ENCODE measurements around the gene PCDHB4. TPM values are rescaled to one million over a fixed set of nuclear protein-coding genes. Genes with fewer than 3 reads are reported as not detected.
A peak's percentile ranks its signal among the peaks of the same experiment; 100 is the strongest.
"Not testable (repeated sequence)": the region's sequence is repeated elsewhere in the genome, so short reads cannot be mapped to it uniquely, and the experiment has no call there.

PCDHB4 gene
- total RNA-seq, 2 experiments from 2014 or later = not detected

- peak; percentile 26 for DNase-seq (ENCODE audit: low spot score)
- no peak within 1 kb of the TSS for H3K4me2 ChIP-seq (ENCODE audit: low read length)
- intact Hi-C loops (cut with micrococcal nuclease; ENCODE audit: unreplicated experiment) = no loop called here
These were observed 51.0 kb downstream of the PCDHB4 start, which contains the start of gene PCDHB7 for GRCh38 chr5:141172381-141173204. TSS of gene PCDHB7 (plus strand) at chr5:141172644. CDS start at chr5:141172836, 192 bp downstream.

DNA sequence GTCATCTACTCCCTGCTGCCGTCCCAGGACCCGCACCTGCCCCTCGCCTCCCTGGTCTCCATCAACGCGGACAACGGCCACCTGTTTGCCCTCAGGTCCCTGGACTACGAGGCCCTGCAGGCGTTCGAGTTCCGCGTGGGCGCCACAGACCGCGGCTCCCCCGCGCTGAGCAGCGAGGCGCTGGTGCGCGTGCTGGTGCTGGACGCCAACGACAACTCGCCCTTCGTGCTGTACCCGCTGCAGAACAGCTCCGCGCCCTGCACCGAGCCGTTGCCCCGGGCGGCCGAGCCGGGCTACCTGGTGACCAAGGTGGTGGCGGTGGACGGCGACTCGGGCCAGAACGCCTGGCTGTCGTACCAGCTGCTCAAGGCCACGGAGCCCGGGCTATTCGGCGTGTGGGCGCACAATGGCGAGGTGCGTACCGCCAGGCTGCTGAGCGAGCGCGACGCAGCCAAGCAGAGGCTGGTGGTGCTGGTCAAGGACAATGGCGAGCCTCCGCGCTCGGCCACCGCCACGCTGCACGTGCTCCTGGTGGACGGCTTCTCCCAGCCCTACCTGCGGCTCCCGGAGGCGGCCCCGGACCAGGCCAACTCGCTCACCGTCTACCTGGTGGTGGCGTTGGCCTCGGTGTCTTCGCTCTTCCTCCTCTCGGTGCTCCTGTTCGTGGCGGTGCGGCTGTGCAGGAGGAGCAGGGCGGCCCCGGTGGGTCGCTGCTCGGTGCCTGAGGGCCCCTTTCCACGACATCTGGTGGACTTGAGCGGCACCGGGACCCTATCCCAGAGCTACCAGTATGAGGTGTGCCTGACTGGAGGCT, 52.9 kb downstream of the PCDHB4 start:
- H3K4me2 ChIP-seq (ENCODE audit: low read length); POLR2A ChIA-PET; H3K4me1 ChIP-seq (ENCODE audit: insufficient read depth, low read length, poor library complexity, severe bottlenecking); H3K27ac ChIP-seq (ENCODE audit: low read depth, low read length, poor library complexity, severe bottlenecking); BruUV-seq (replicated peaks); CTCF ChIA-PET (ENCODE audit: unreplicated experiment); H4K20me1 ChIP-seq (ENCODE audit: insufficient read depth, low read length); H3K4me3 ChIP-seq (ENCODE audit: low read depth, low read length, poor library complexity, severe bottlenecking); H2AFZ ChIP-seq (ENCODE audit: low read length); H3K79me2 ChIP-seq (ENCODE audit: insufficient read depth, low read depth, low read length); H3K9me3 ChIP-seq (ENCODE audit: low read length); H3K9me2 ChIP-seq (ENCODE audit: insufficient read depth, low read length); H3K36me3 ChIP-seq (ENCODE audit: insufficient read depth, low read length); DNase-seq (ENCODE audit: low spot score); intact Hi-C loops (cut with micrococcal nuclease; ENCODE audit: unreplicated experiment): not testable (repeated sequence)

More at GRCh38 chr5:141172381-141173204, 51.0 kb downstream of the PCDHB4 start, which contains the start of gene PCDHB7:
- Histone ChIP-seq H3K4me3 (ENCODE audit: low read depth, low read length, poor library complexity, severe bottlenecking) (no peak within 1 kb of the TSS), H3K79me2 (ENCODE audit: insufficient read depth, low read depth, low read length) (no peaks in the 10 kb centered on the region), H3K36me3 (ENCODE audit: insufficient read depth, low read length) (no peaks in the 10 kb centered on the region), H3K4me1 (ENCODE audit: insufficient read depth, low read length, poor library complexity, severe bottlenecking) (no peaks in the 10 kb centered on the region), H3K9me3 (ENCODE audit: low read length) (no peaks in the 10 kb centered on the region), H2AFZ (ENCODE audit: low read length) (0 out of 2 replicates have a peak within 1 kb of the TSS, but pooled peaks have one; percentile 8), H3K27ac (ENCODE audit: low read depth, low read length, poor library complexity, severe bottlenecking) (no peak within 1 kb of the TSS), H4K20me1 (ENCODE audit: insufficient read depth, low read length) (no peaks in the 10 kb centered on the region), H3K9me2 (ENCODE audit: insufficient read depth, low read length) (no peaks in the 10 kb centered on the region)
- BruUV-seq (replicated peaks) = no TSS peak
- CTCF ChIA-PET (ENCODE audit: unreplicated experiment) = no interaction called here
- TF ChIP-seq EZH2phosphoT487 (IDR thresholded peaks at IDR 0.05; ENCODE audit: borderline replicate concordance, low read depth, low read length) (no peak), CTCF (conservative IDR thresholded peaks at IDR 0.05; ENCODE audit: low read length) (peak; percentile 83)
- POLR2A ChIA-PET = interaction anchor here (0.6 kb wide), 1 partner anchor 140 kb away, joined by 3 read pairs; no protein-coding TSS in a partner anchor

Other genes starting within 250 kb of the PCDHB4 start
- not detected in 2 replicates for gene PCDHA12, start 246.5 kb upstream of the PCDHB4 start, total RNA-seq (2014; rRNA removed; shearing (Covaris generic))
- gene PCDHA12, start 246.5 kb upstream of the PCDHB4 start, total RNA-seq (2022) = not detected in 2 replicates
- not detected in 2 replicates for gene PCDHA13, start 239.7 kb upstream of the PCDHB4 start, total RNA-seq (2014; rRNA removed; shearing (Covaris generic))
- not detected in 2 replicates for gene PCDHA13, start 239.7 kb upstream of the PCDHB4 start, total RNA-seq (2022)
- gene PCDHAC1, start 195.5 kb upstream of the PCDHB4 start, total RNA-seq (2014; rRNA removed; shearing (Covaris generic)) = not detected in 2 replicates
- gene PCDHAC1, start 195.5 kb upstream of the PCDHB4 start, total RNA-seq (2022) = not detected in 2 replicates
- not detected in 2 replicates for gene PCDHAC2, start 155.3 kb upstream of the PCDHB4 start, total RNA-seq (2014; rRNA removed; shearing (Covaris generic))
- not detected in 2 replicates for gene PCDHAC2, start 155.3 kb upstream of the PCDHB4 start, total RNA-seq (2022)
- gene PCDHB1, start 70.4 kb upstream of the PCDHB4 start, total RNA-seq (2014; rRNA removed; shearing (Covaris generic)) = not detected in 2 replicates
- not detected in 2 replicates for gene PCDHB1, start 70.4 kb upstream of the PCDHB4 start, total RNA-seq (2022)
- gene PCDHB2, start 27.2 kb upstream of the PCDHB4 start, total RNA-seq (2014; rRNA removed; shearing (Covaris generic)) = not detected in 2 replicates
- gene PCDHB2, start 27.2 kb upstream of the PCDHB4 start, total RNA-seq (2022) = not detected in 2 replicates
- gene PCDHB3, start 21.3 kb upstream of the PCDHB4 start, total RNA-seq (2014; rRNA removed; shearing (Covaris generic)) = not detected in 2 replicates
- not detected in 2 replicates for gene PCDHB3, start 21.3 kb upstream of the PCDHB4 start, total RNA-seq (2022)
- gene PCDHB5, start 13.4 kb downstream of the PCDHB4 start, total RNA-seq (2014; rRNA removed; shearing (Covaris generic)) = not detected in 2 replicates
- not detected in 2 replicates for gene PCDHB5, start 13.4 kb downstream of the PCDHB4 start, total RNA-seq (2022)
- gene PCDHB6, start 28.2 kb downstream of the PCDHB4 start, total RNA-seq (2014; rRNA removed; shearing (Covaris generic)) = not detected in 2 replicates
- gene PCDHB6, start 28.2 kb downstream of the PCDHB4 start, total RNA-seq (2022) = not detected in 2 replicates
- gene PCDHB7, start 50.8 kb downstream of the PCDHB4 start, total RNA-seq (2014; rRNA removed; shearing (Covaris generic)) = not detected in 2 replicates
- not detected in 2 replicates for gene PCDHB7, start 50.8 kb downstream of the PCDHB4 start, total RNA-seq (2022)
- gene PCDHB8, start 56.0 kb downstream of the PCDHB4 start, total RNA-seq (2014; rRNA removed; shearing (Covaris generic)) = 0.08 TPM in 1 of 2 replicates, not detected in the other
- gene PCDHB8, start 56.0 kb downstream of the PCDHB4 start, total RNA-seq (2022) = not detected in 2 replicates
- gene PCDHB16, start 60.6 kb downstream of the PCDHB4 start, total RNA-seq (2014; rRNA removed; shearing (Covaris generic)) = not detected in 2 replicates
- gene PCDHB16, start 60.6 kb downstream of the PCDHB4 start, total RNA-seq (2022) = not detected in 2 replicates
- 0.06 TPM in 1 of 2 replicates, not detected in the other for gene PCDHB9, start 65.3 kb downstream of the PCDHB4 start, total RNA-seq (2014; rRNA removed; shearing (Covaris generic))
- gene PCDHB9, start 65.3 kb downstream of the PCDHB4 start, total RNA-seq (2022) = 0.33 TPM in 1 of 2 replicates, not detected in the other
- gene PCDHB10, start 70.5 kb downstream of the PCDHB4 start, total RNA-seq (2014; rRNA removed; shearing (Covaris generic)) = 0.08 TPM in 1 of 2 replicates, not detected in the other
- gene PCDHB10, start 70.5 kb downstream of the PCDHB4 start, total RNA-seq (2022) = not detected in 2 replicates
- gene PCDHB11, start 77.8 kb downstream of the PCDHB4 start, total RNA-seq (2014; rRNA removed; shearing (Covaris generic)) = not detected in 2 replicates
- not detected in 2 replicates for gene PCDHB11, start 77.8 kb downstream of the PCDHB4 start, total RNA-seq (2022)
- gene PCDHB12, start 86.9 kb downstream of the PCDHB4 start, total RNA-seq (2014; rRNA removed; shearing (Covaris generic)) = not detected in 2 replicates
- not detected in 2 replicates for gene PCDHB12, start 86.9 kb downstream of the PCDHB4 start, total RNA-seq (2022)
- gene PCDHB13, start 92.1 kb downstream of the PCDHB4 start, total RNA-seq (2014; rRNA removed; shearing (Covaris generic)) = 0.22 TPM in 1 of 2 replicates, not detected in the other
- not detected in 2 replicates for gene PCDHB13, start 92.1 kb downstream of the PCDHB4 start, total RNA-seq (2022)
- gene PCDHB14, start 101.5 kb downstream of the PCDHB4 start, total RNA-seq (2014; rRNA removed; shearing (Covaris generic)) = 0.22 TPM in 1 of 2 replicates, not detected in the other
- not detected in 2 replicates for gene PCDHB14, start 101.5 kb downstream of the PCDHB4 start, total RNA-seq (2022)
- not detected in 2 replicates for gene PCDHB15, start 123.6 kb downstream of the PCDHB4 start, total RNA-seq (2014; rRNA removed; shearing (Covaris generic))
- gene PCDHB15, start 123.6 kb downstream of the PCDHB4 start, total RNA-seq (2022) = not detected in 2 replicates
- 0.16 and 0.95 TPM in 2 replicates for gene SLC25A2, start 182.2 kb downstream of the PCDHB4 start, total RNA-seq (2014; rRNA removed; shearing (Covaris generic))
- 0.70 and 1.6 TPM in 2 replicates for gene SLC25A2, start 182.2 kb downstream of the PCDHB4 start, total RNA-seq (2022)
- 115 and 126 TPM in 2 replicates for gene TAF7, start 199.0 kb downstream of the PCDHB4 start, total RNA-seq (2014; rRNA removed; shearing (Covaris generic))
- gene TAF7, start 199.0 kb downstream of the PCDHB4 start, total RNA-seq (2022) = 103 and 113 TPM in 2 replicates
- gene PCDHGA1, start 208.7 kb downstream of the PCDHB4 start, total RNA-seq (2014; rRNA removed; shearing (Covaris generic)) = 1.3 and 1.8 TPM in 2 replicates
- gene PCDHGA1, start 208.7 kb downstream of the PCDHB4 start, total RNA-seq (2022) = 1.7 and 1.9 TPM in 2 replicates
- 0.19 and 0.51 TPM in 2 replicates for gene PCDHGA2, start 216.9 kb downstream of the PCDHB4 start, total RNA-seq (2014; rRNA removed; shearing (Covaris generic))
- gene PCDHGA2, start 216.9 kb downstream of the PCDHB4 start, total RNA-seq (2022) = 0.74 and 1.1 TPM in 2 replicates
- gene PCDHGA3, start 222.0 kb downstream of the PCDHB4 start, total RNA-seq (2014; rRNA removed; shearing (Covaris generic)) = 0.21 and 0.25 TPM in 2 replicates
- gene PCDHGA3, start 222.0 kb downstream of the PCDHB4 start, total RNA-seq (2022) = 0.36 and 0.65 TPM in 2 replicates
- 2.8 and 4.1 TPM in 2 replicates for gene PCDHGB1, start 228.3 kb downstream of the PCDHB4 start, total RNA-seq (2014; rRNA removed; shearing (Covaris generic))
- 2.8 and 3.0 TPM in 2 replicates for gene PCDHGB1, start 228.3 kb downstream of the PCDHB4 start, total RNA-seq (2022)
- gene PCDHGA4, start 233.2 kb downstream of the PCDHB4 start, total RNA-seq (2014; rRNA removed; shearing (Covaris generic)) = 1.9 and 3.5 TPM in 2 replicates
- 1.8 and 1.9 TPM in 2 replicates for gene PCDHGA4, start 233.2 kb downstream of the PCDHB4 start, total RNA-seq (2022)
- 8.3 and 9.3 TPM in 2 replicates for gene PCDHGB2, start 238.2 kb downstream of the PCDHB4 start, total RNA-seq (2014; rRNA removed; shearing (Covaris generic))
- gene PCDHGB2, start 238.2 kb downstream of the PCDHB4 start, total RNA-seq (2022) = 9.2 and 10.9 TPM in 2 replicates
- gene PCDHGA5, start 242.3 kb downstream of the PCDHB4 start, total RNA-seq (2014; rRNA removed; shearing (Covaris generic)) = 5.2 and 6.1 TPM in 2 replicates
- gene PCDHGA5, start 242.3 kb downstream of the PCDHB4 start, total RNA-seq (2022) = 4.6 and 4.9 TPM in 2 replicates
- 3.5 and 5.8 TPM in 2 replicates for gene PCDHGB3, start 248.4 kb downstream of the PCDHB4 start, total RNA-seq (2014; rRNA removed; shearing (Covaris generic))
- gene PCDHGB3, start 248.4 kb downstream of the PCDHB4 start, total RNA-seq (2022) = 6.1 and 6.3 TPM in 2 replicates

Measured in OCI-LY7 (cell line).